HG03045 (cell line): Measurements from ENCODE around the gene PBX1.

Experiments used
- ATAC-seq: cut with Tn5 transposase; IDR thresholded peaks from one replicate; pipeline ENCODE4 v1.9.1; 2021; ENCODE audit warnings: mild to moderate bottlenecking, moderate library complexity; ENCODE audit not compliant: unreplicated experiment

Gene PBX1

GRCh38 chr1:164689672-164690511, 130.9 kb downstream of the PBX1 start:
- ATAC-seq, result no peak

GRCh38 chr1:164692420-164692819, 133.4 kb downstream of the PBX1 start:
- no peak for ATAC-seq

GRCh38 chr1:164693564-164694359, 134.8 kb downstream of the PBX1 start:
- ATAC-seq, result no peak

GRCh38 chr1:164694505-164694904, 135.5 kb downstream of the PBX1 start:
- no peak for ATAC-seq

- ATAC-seq, result no peak
These were observed 137.1 kb downstream of the PBX1 start for GRCh38 chr1:164695956-164696665.

- no peak for ATAC-seq
These were observed 141.0 kb downstream of the PBX1 start for GRCh38 chr1:164699815-164700491.

- no peak for ATAC-seq
These were observed 141.7 kb downstream of the PBX1 start for GRCh38 chr1:164700683-164701082.

- no peak for ATAC-seq
These were observed 142.3 kb downstream of the PBX1 start for GRCh38 chr1:164701189-164701761.

- no peak for ATAC-seq
These were observed 143.2 kb downstream of the PBX1 start for GRCh38 chr1:164702216-164702615.

- ATAC-seq, result no peak
These were observed 143.7 kb downstream of the PBX1 start for GRCh38 chr1:164702664-164703063.

GRCh38 chr1:164703463-164703862, 144.5 kb downstream of the PBX1 start:
- ATAC-seq, result no peak

GRCh38 chr1:164703960-164704411, 145.0 kb downstream of the PBX1 start:
- no peak for ATAC-seq

GRCh38 chr1:164704954-164705353, 146.0 kb downstream of the PBX1 start:
- no peak for ATAC-seq

- no peak for ATAC-seq
These were observed 147.6 kb downstream of the PBX1 start for GRCh38 chr1:164706606-164706987.

GRCh38 chr1:164707868-164708331, 148.9 kb downstream of the PBX1 start:
- no peak for ATAC-seq

- no peak for ATAC-seq
These were observed 149.6 kb downstream of the PBX1 start for GRCh38 chr1:164708596-164708995.

- no peak for ATAC-seq
These were observed 150.1 kb downstream of the PBX1 start for GRCh38 chr1:164709126-164709525.

- ATAC-seq, result no peak
These were observed 150.7 kb downstream of the PBX1 start for GRCh38 chr1:164709541-164710278.

GRCh38 chr1:164712131-164713036, 153.4 kb downstream of the PBX1 start:
- ATAC-seq, result no peak
